ENCODE results near the gene PLA2G12B.

- no peak for TF ChIP-seq POLR2A (IDR thresholded peaks at IDR 0.05)
- TF ChIP-seq CTCF (IDR thresholded peaks at IDR 0.05): no peak
- TF ChIP-seq POLR2AphosphoS5 (IDR thresholded peaks at IDR 0.05; ENCODE audit: insufficient read depth in 1 of 2, low read depth in 1 of 2): no peak
These were observed at the start of gene PLA2G12B for GRCh38 chr10:72954596-72955554.
